ENCODE data around the gene IGSF9B. TPM values are rescaled to one million over a fixed set of nuclear protein-coding genes. Genes with fewer than 3 reads are reported as not detected.

Gene IGSF9B
- total RNA-seq, 3 donors from 2014 or later (not counting 1 experiment from before 2014, with no cell fraction given), result 2.2 to 6.1 (median 4.3) TPM

DNA sequence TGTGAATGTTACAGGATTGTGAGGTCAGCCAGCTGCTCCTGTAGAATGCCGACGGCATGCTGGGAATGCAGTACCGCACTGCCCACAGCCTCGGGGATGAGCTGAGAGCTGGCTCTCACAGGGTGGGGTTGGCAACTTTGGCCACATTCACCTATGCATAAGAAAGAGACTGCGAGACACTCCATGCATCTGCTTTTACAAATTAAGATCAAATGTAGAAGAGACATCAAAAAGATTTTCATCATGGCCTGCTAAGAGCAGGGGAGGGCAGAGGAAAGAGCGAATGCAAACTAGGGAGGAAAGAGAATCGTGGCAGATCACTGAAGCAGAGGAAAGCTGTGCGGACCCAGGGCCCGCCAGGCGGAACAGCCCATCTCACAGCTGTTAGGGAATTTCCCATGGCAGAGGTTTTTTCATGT, 61.7 kb downstream of the IGSF9B start:
- Histone ChIP-seq H3K4me3 (ENCODE audit: low read length) (no peak overlapping the region), H3K9me3 (ENCODE audit: control insufficient read depth, insufficient read depth, low read length) (no peaks in the 10 kb centered on the region), H3K4me1 (ENCODE audit: control insufficient read depth, insufficient read depth, low read length) (no peaks in the 10 kb centered on the region), H3K27ac (ENCODE audit: low read length) (no peak overlapping the region), H3K36me3 (ENCODE audit: control insufficient read depth, insufficient read depth, low read length) (no peaks in the 10 kb centered on the region), H3K27me3 (ENCODE audit: control insufficient read depth, insufficient read depth, low read length) (no peaks in the 10 kb centered on the region)
- no peak overlapping the region for H3K4me3 Mint-ChIP-seq
- 58% methylated on average over 10 of the region's 10 CpGs for WGBS (ENCODE audit: insufficient coverage)
- no peaks in the 10 kb centered on the region for H3K4me1 Mint-ChIP-seq
- DNase-seq (no peak), ATAC-seq (no peak)
- no peaks in the 10 kb centered on the region for H3K36me3 Mint-ChIP-seq
- TF ChIP-seq, protein P1, sequence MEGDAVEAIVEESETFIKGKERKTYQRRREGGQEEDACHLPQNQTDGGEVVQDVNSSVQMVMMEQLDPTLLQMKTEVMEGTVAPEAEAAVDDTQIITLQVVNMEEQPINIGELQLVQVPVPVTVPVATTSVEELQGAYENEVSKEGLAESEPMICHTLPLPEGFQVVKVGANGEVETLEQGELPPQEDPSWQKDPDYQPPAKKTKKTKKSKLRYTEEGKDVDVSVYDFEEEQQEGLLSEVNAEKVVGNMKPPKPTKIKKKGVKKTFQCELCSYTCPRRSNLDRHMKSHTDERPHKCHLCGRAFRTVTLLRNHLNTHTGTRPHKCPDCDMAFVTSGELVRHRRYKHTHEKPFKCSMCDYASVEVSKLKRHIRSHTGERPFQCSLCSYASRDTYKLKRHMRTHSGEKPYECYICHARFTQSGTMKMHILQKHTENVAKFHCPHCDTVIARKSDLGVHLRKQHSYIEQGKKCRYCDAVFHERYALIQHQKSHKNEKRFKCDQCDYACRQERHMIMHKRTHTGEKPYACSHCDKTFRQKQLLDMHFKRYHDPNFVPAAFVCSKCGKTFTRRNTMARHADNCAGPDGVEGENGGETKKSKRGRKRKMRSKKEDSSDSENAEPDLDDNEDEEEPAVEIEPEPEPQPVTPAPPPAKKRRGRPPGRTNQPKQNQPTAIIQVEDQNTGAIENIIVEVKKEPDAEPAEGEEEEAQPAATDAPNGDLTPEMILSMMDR (IDR thresholded peaks at IDR 0.05), result no peak
- H3K27me3 Mint-ChIP-seq (ENCODE audit: low read depth in 2 of 2), result peaks cover 5 to 21% of the 10 kb centered on the region in 2 donors
- intact Hi-C loops (cut with micrococcal nuclease), result no loop called here
- H3K27ac Mint-ChIP-seq, result no peak overlapping the region
- no peaks in the 10 kb centered on the region for H3K9me3 Mint-ChIP-seq

- no peak for ATAC-seq
- H3K4me1 ChIP-seq (ENCODE audit: control insufficient read depth, insufficient read depth, low read length), result no peaks in the 10 kb centered on the region
- DNase-seq, result no peak
- H3K27ac ChIP-seq (ENCODE audit: low read length), result no peak overlapping the region
- H3K36me3 ChIP-seq (ENCODE audit: control insufficient read depth, insufficient read depth, low read length), result no peaks in the 10 kb centered on the region
- TF ChIP-seq, protein P1 (IDR thresholded peaks at IDR 0.05), result no peak
- Mint-ChIP-seq H3K4me3 (no peak overlapping the region), H3K27me3 (ENCODE audit: low read depth in 2 of 2) (peaks cover 5 to 23% of the 10 kb centered on the region in 2 donors), H3K9me3 (no peaks in the 10 kb centered on the region), H3K36me3 (no peaks in the 10 kb centered on the region), H3K4me1 (no peaks in the 10 kb centered on the region), H3K27ac (no peak overlapping the region)
- intact Hi-C loops (cut with micrococcal nuclease), result no loop called here
- no peaks in the 10 kb centered on the region for H3K9me3 ChIP-seq (ENCODE audit: control insufficient read depth, insufficient read depth, low read length)
- H3K27me3 ChIP-seq (ENCODE audit: control insufficient read depth, insufficient read depth, low read length), result no peaks in the 10 kb centered on the region
- no peak overlapping the region for H3K4me3 ChIP-seq (ENCODE audit: low read length)
- 90% methylated on average over 13 of the region's 14 CpGs for WGBS (ENCODE audit: insufficient coverage)
Measured at GRCh38 chr11:133893381-133893780, 63.4 kb downstream of the IGSF9B start.

DNA sequence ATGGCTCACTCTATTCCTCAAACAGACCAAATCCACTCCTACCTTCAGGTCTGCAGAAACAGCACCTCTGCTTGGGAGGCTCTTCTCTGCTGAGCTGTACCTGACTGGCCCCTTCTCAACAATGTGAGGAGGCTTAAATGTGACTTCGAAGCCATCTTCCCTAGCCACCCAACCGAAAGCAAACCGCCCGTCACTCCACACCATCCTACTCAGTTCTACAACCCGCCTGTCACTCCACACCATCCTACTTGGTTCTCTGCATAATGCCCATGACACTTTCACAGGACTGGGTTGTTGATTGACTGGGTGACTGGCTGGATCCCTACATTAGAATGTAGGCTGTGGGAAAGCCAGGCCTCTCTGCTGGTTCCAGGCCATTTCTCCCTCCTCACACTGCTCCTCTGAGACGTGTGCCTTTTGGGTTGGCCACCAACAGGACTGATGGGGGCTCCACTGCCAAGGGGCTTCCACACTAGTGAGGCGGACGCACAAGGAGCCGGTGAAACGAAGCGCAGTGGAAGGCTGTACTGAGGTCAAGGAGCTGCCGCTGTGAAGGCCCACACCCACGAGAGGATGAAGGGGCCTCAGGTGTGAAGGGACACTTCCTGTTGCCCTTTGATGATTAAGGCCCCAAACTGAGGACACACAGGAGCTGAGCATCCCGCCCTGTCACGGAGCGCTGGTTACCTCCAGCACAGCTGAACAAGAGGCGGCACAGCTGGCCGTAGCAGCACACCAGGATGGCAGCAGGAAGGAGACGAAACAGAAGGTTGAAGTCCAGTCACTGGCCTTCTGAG, 64.0 kb downstream of the IGSF9B start:
- H3K27me3 ChIP-seq (ENCODE audit: control insufficient read depth, insufficient read depth, low read length), result no peaks in the 10 kb centered on the region
- no peaks in the 10 kb centered on the region for H3K9me3 ChIP-seq (ENCODE audit: control insufficient read depth, insufficient read depth, low read length)
- H3K36me3 ChIP-seq (ENCODE audit: control insufficient read depth, insufficient read depth, low read length), result no peaks in the 10 kb centered on the region
- 86% methylated on average over 19 of the region's 19 CpGs for whole genome bisulfite sequencing (ENCODE audit: insufficient coverage)
- Mint-ChIP-seq H3K27me3 (ENCODE audit: low read depth in 2 of 2) (peaks cover 6 to 23% of the 10 kb centered on the region in 2 donors), H3K9me3 (no peaks in the 10 kb centered on the region), H3K27ac (no peak overlapping the region), H3K4me1 (no peaks in the 10 kb centered on the region), H3K36me3 (no peaks in the 10 kb centered on the region), H3K4me3 (no peak overlapping the region)
- no peak overlapping the region for H3K27ac ChIP-seq (ENCODE audit: low read length)
- DNase-seq (no peak), ATAC-seq (no peak)
- no peak overlapping the region for H3K4me3 ChIP-seq (ENCODE audit: low read length)
- intact Hi-C loops (cut with micrococcal nuclease), result no loop called here
- H3K4me1 ChIP-seq (ENCODE audit: control insufficient read depth, insufficient read depth, low read length), result no peaks in the 10 kb centered on the region
- TF ChIP-seq, protein P1 (IDR thresholded peaks at IDR 0.05), result no peak

- H3K27ac Mint-ChIP-seq, result no peak overlapping the region
- Histone ChIP-seq H3K9me3 (ENCODE audit: control insufficient read depth, insufficient read depth, low read length) (no peaks in the 10 kb centered on the region), H3K27me3 (ENCODE audit: control insufficient read depth, insufficient read depth, low read length) (no peaks in the 10 kb centered on the region), H3K4me1 (ENCODE audit: control insufficient read depth, insufficient read depth, low read length) (no peaks in the 10 kb centered on the region), H3K27ac (ENCODE audit: low read length) (no peak overlapping the region), H3K4me3 (ENCODE audit: low read length) (no peak overlapping the region), H3K36me3 (ENCODE audit: control insufficient read depth, insufficient read depth, low read length) (no peaks in the 10 kb centered on the region)
- DNase-seq (no peak), ATAC-seq (no peak)
- peaks cover 9 to 23% of the 10 kb centered on the region in 2 donors for H3K27me3 Mint-ChIP-seq (ENCODE audit: low read depth in 2 of 2)
- intact Hi-C loops (cut with micrococcal nuclease), result no loop called here
- no peaks in the 10 kb centered on the region for H3K36me3 Mint-ChIP-seq
- H3K9me3 Mint-ChIP-seq, result no peaks in the 10 kb centered on the region
- no peaks in the 10 kb centered on the region for H3K4me1 Mint-ChIP-seq
- 85% methylated on average over 8 of the region's 8 CpGs for WGBS (ENCODE audit: insufficient coverage)
- TF ChIP-seq, protein P1 (IDR thresholded peaks at IDR 0.05), result no peak
- no peak overlapping the region for H3K4me3 Mint-ChIP-seq
Measured at GRCh38 chr11:133892126-133892525, 64.6 kb downstream of the IGSF9B start.
